Peyer's patch (tissue), 4 donors: ENCODE measurements around the gene SIGLEC1. TPM values are rescaled to one million over a fixed set of nuclear protein-coding genes. Genes with fewer than 3 reads are reported as not detected.

Experiments
- DNase-seq, 3 donors: peaks; one replicate each; pipeline ENCODE4 v3.0.0-alpha.2; 2017 to 2019
- H3K27ac ChIP-seq, 4 donors: fragments of 200-600 bp; sonication (generic); one replicate each; pipeline ENCODE4 v1.5.1; 2016 to 2019
- H3K27me3 ChIP-seq, 2 donors: fragments of 200-600 bp; sonication (generic); one replicate each; pipeline ENCODE4 v1.5.1; 2019
- H3K36me3 ChIP-seq, 3 donors: fragments of 200-600 bp; sonication (generic); one replicate each; pipeline ENCODE4 v1.5.1; 2016 to 2019
- H3K4me1 ChIP-seq, 4 donors: fragments of 200-600 bp; sonication (generic); one replicate each; pipeline ENCODE4 v1.5.1; 2016 to 2019
- H3K4me3 ChIP-seq, 4 donors: fragments of 200-600 bp; sonication (generic); 1 replicate in 3 of 4; 2 replicates in 1 of 4; pipeline ENCODE4 v1.5.1; 2016 to 2019; ENCODE audit warnings: mild to moderate bottlenecking in 1 of 4
- H3K9me3 ChIP-seq, 4 donors: fragments of 200-600 bp; sonication (generic); one replicate each; pipeline ENCODE4 v1.5.1; 2016 to 2019; ENCODE audit warnings: mild to moderate bottlenecking in 1 of 4
- CTCF ChIP-seq, 6 experiments: fragments of 450-650 bp in 4 of 6; fragments of 200-600 bp in 2 of 6; sonication (generic) in 1 of 6; IDR thresholded peaks; one replicate each; pipeline ENCODE4 v1.5.1; 2017 to 2019; ENCODE audit warnings: antibody characterized with exemption in 6 of 6, mild to moderate bottlenecking in 3 of 6, moderate library complexity in 1 of 6
- POLR2A ChIP-seq, 2 donors: fragments of 450-650 bp; IDR thresholded peaks; one replicate each; pipeline ENCODE4 v1.5.1; 2017; ENCODE audit warnings: antibody characterized with exemption in 2 of 2, mild to moderate bottlenecking in 2 of 2, moderate library complexity in 2 of 2
- total RNA-seq, 4 donors: library from RNA; depleted of rRNA; stranded (reverse); fragments of >200 nt; gene quantifications; one replicate each; pipeline ENCODE4 v1.1.0, GENCODE V29; 2016

SIGLEC1 gene
- total RNA-seq, 4 donors from 2014 or later = 2.3 to 10.7 (median 7.8) TPM

- H3K27ac ChIP-seq = no peak overlapping the region
- DNase-seq = no peak
- TF ChIP-seq POLR2A (IDR thresholded peaks at IDR 0.05) = no peak
- TF ChIP-seq CTCF (IDR thresholded peaks at IDR 0.05) = no peak
Measured at GRCh38 chr20:3728876-3729275, 16.5 kb upstream of the SIGLEC1 start.

DNA sequence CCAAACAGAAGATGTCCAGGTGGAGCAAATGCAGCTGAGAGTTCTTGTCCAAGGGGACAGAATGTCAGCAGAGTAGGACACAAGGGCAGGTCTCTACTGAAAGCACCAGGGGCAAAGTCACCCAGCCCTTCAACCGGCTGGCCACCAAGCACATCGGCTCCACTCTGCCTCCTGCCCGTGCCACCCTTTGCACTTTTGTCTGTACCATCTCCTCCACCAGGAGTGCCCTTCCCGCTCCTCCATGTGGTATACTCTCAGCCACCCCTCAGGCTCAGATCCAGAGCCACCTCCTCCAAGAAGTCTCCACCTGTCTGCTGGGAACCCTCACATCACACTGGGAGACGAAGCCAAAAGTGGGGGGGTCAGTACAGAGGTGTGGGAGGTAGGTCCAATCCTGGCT, 16.0 kb upstream of the SIGLEC1 start:
- no peak for DNase-seq
- H3K27me3 ChIP-seq = peaks cover 0 to 5% of the 10 kb centered on the region in 2 donors
- H3K9me3 ChIP-seq = no peaks in the 10 kb centered on the region
- no peak overlapping the region for H3K27ac ChIP-seq
- no peaks in the 10 kb centered on the region for H3K36me3 ChIP-seq
- TF ChIP-seq POLR2A (IDR thresholded peaks at IDR 0.05) (no peak), CTCF (IDR thresholded peaks at IDR 0.05) (no peak)
- H3K4me3 ChIP-seq = no peak overlapping the region
- peaks cover 0 to 4% (median 0%) of the 10 kb centered on the region in 4 donors for H3K4me1 ChIP-seq

More at GRCh38 chr20:3728876-3729275, 16.5 kb upstream of the SIGLEC1 start:
- Histone ChIP-seq H3K27me3 (peaks cover 0 to 5% of the 10 kb centered on the region in 2 donors), H3K9me3 (no peaks in the 10 kb centered on the region), H3K36me3 (no peaks in the 10 kb centered on the region), H3K4me1 (peaks cover 0 to 8% (median 0%) of the 10 kb centered on the region in 4 donors), H3K4me3 (no peak overlapping the region)

- Histone ChIP-seq H3K36me3 (no peaks in the 10 kb centered on the region), H3K4me1 (peaks cover 0 to 4% (median 0%) of the 10 kb centered on the region in 4 donors), H3K4me3 (no peak overlapping the region), H3K27ac (peak overlapping the region in 1 of 4 donors; percentile 17), H3K9me3 (no peaks in the 10 kb centered on the region), H3K27me3 (peaks cover 0 to 5% of the 10 kb centered on the region in 2 donors)
- no peak for DNase-seq
- no peak for TF ChIP-seq POLR2A (IDR thresholded peaks at IDR 0.05)
- TF ChIP-seq CTCF (IDR thresholded peaks at IDR 0.05) = no peak
Measured at GRCh38 chr20:3727401-3728021, 15.1 kb upstream of the SIGLEC1 start.

DNA sequence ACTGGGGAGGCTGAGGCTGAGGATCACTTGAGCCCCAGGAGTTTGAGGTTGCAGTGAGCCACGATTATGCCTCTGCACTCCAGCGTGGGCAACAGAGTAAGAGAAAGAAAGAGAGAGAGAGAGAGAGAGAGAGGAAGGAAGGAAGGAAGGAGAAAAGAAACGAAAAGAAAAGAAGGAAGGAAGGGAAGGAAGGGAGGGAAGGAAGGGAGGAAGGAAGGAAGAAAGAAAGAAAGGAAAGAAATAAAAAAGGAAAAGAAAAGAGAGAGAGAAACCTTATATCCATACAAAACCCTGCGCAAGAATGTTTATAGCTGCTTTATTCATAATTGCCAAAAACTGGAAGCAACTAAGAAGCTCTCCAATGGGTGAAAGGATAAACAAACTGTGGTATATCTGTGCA, 12.0 kb upstream of the SIGLEC1 start:
- DNase-seq = no peak
- Histone ChIP-seq H3K27ac (no peak overlapping the region), H3K27me3 (no peaks in the 10 kb centered on the region), H3K36me3 (no peaks in the 10 kb centered on the region), H3K4me3 (no peak overlapping the region), H3K4me1 (no peaks in the 10 kb centered on the region), H3K9me3 (no peaks in the 10 kb centered on the region)
- no peak for TF ChIP-seq CTCF (IDR thresholded peaks at IDR 0.05)
- no peak for TF ChIP-seq POLR2A (IDR thresholded peaks at IDR 0.05)

- Histone ChIP-seq H3K4me1 (no peaks in the 10 kb centered on the region), H3K36me3 (no peaks in the 10 kb centered on the region), H3K9me3 (no peaks in the 10 kb centered on the region), H3K27me3 (no peaks in the 10 kb centered on the region), H3K4me3 (no peak overlapping the region), H3K27ac (no peak overlapping the region)
- DNase-seq = no peak
- no peak for TF ChIP-seq CTCF (IDR thresholded peaks at IDR 0.05)
- no peak for TF ChIP-seq POLR2A (IDR thresholded peaks at IDR 0.05)
Measured at GRCh38 chr20:3723284-3723683, 10.9 kb upstream of the SIGLEC1 start.
